Measurements from ENCODE around the gene RAD51. TPM values are rescaled to one million over a fixed set of nuclear protein-coding genes. Genes with fewer than 3 reads are reported as not detected.
A peak's percentile ranks its signal among the peaks of the same experiment; 100 is the strongest.

The RAD51 gene
- total and polyA plus RNA-seq, 9 of the 15 experiments (the other 6 are each of a cell fraction or from before 2014, with no cell fraction given): 16.0 to 63.8 (median 34.6) TPM

DNA sequence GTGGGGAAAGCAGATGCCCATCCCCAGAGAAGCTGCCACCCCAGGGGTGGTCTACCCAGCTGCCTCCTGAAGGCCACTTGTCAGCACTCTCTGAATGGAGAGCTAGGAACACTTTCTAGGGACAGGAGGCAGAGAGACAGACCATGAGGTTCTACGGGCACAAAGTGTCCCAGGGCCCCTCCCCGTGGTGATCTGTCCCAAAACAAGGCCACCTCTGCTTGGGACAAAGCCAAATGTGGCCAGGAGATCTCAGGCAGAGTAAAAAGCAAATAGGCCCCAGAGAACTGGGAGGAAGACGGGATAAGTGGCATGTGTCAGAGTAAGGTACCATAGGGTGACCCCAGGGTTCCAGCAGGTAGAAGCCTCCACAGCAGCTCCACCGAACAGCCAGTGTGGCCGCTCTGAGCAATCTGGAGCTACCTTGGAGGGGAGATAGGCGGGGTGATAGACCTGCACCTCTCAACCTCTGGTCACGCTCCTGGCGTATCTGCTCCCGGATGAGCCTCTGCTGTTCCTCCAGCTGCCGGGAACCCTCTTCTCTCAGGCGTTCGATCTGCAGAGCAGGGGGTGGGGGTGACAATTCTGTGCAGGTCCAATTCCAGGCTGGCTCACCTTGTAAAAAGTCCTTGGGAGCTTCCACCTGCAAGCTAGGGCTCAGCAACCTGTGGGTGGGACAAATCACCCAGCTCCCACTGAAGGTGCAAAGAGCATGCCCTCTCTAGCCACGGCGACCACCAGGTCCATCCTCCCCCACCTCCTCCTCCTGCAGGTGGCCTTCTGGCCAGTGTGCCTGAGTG, 81.0 kb downstream of the RAD51 start:
- Histone ChIP-seq H3K79me2 (ENCODE audit: control insufficient read depth, insufficient read depth, low read length) (no peaks in the 10 kb centered on the region), H2AFZ (ENCODE audit: low read depth, low read length) (no peak overlapping the region), H3K9me3 (replicated peaks; ENCODE audit: control insufficient read depth, insufficient read depth, low read depth, low read length) (no peaks in the 10 kb centered on the region), H3K9me1 (ENCODE audit: control insufficient read depth, insufficient read depth, low read length) (no peaks in the 10 kb centered on the region), H3K27ac (ENCODE audit: extremely low read depth, low read depth, low read length) (no peak overlapping the region), H4K20me1 (replicated peaks; ENCODE audit: control insufficient read depth, insufficient read depth, low read length) (no peaks in the 10 kb centered on the region), H3K4me3 (no peak overlapping the region), H3K4me1 (replicated peaks in 1 of 2; ENCODE audit: control insufficient read depth in 2 of 2, insufficient read depth in 2 of 2, low read length in 2 of 2) (peaks cover 4 to 10% of the 10 kb centered on the region in 2 experiments; a peak in 3 of 5 replicates), H3K9ac (ENCODE audit: insufficient read depth in 1 of 2, low read depth in 2 of 2, low read length in 2 of 2) (peak overlapping the region in 1 of 2 experiments; percentile 38; a peak in 1 of 4 replicates), H3K4me2 (ENCODE audit: insufficient read depth, low read length) (no peak overlapping the region), H3K36me3 (ENCODE audit: control insufficient read depth, insufficient read depth, low read length) (peaks cover 65% of the 10 kb centered on the region; the same call in 2 of the 3 replicates), H3K27me3 (ENCODE audit: control insufficient read depth in 2 of 2, insufficient read depth in 2 of 2, low read length in 2 of 2) (no peaks in the 10 kb centered on the region)
- peak; percentile 52; the same call in 1 of the 2 replicates for TF ChIP-seq ZNF263 (CRISPR knock-in tag; IDR thresholded peaks at IDR 0.05; ENCODE audit: borderline replicate concordance)
- TF ChIP-seq, protein P1, sequence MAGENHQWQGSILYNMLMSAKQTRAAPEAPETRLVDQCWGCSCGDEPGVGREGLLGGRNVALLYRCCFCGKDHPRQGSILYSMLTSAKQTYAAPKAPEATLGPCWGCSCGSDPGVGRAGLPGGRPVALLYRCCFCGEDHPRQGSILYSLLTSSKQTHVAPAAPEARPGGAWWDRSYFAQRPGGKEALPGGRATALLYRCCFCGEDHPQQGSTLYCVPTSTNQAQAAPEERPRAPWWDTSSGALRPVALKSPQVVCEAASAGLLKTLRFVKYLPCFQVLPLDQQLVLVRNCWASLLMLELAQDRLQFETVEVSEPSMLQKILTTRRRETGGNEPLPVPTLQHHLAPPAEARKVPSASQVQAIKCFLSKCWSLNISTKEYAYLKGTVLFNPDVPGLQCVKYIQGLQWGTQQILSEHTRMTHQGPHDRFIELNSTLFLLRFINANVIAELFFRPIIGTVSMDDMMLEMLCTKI (IDR thresholded peaks at IDR 0.05; ENCODE audit: partially characterized antibody): no peak
- ATAC-seq: no peak
- no peak for FAIRE-seq
- no TSS peak for BruUV-seq (replicated peaks)
- CTCF ChIA-PET (ENCODE audit: low intra/inter-chr PET ratio): no interaction called here
- in situ Hi-C loops (cut with MboI): no loop called here
- POLR2A ChIA-PET: interaction anchor here (0.5 to 1.0 kb wide), 3 partner anchors 9 to 284 kb away, joined by 3 to 4 read pairs (median 3); no protein-coding TSS in a partner anchor
- no peak for DNase-seq (ENCODE audit: extremely low read depth in 1 of 4, low spot score in 3 of 4)
- 92% methylated on average over 13 of the region's 14 CpGs for WGBS (ENCODE audit: insufficient coverage, low coverage, missing lambda C conversion rate)
- intact Hi-C loops (cut with micrococcal nuclease): no loop called here
